ENCODE measurements around the gene MTIF3.

DNA sequence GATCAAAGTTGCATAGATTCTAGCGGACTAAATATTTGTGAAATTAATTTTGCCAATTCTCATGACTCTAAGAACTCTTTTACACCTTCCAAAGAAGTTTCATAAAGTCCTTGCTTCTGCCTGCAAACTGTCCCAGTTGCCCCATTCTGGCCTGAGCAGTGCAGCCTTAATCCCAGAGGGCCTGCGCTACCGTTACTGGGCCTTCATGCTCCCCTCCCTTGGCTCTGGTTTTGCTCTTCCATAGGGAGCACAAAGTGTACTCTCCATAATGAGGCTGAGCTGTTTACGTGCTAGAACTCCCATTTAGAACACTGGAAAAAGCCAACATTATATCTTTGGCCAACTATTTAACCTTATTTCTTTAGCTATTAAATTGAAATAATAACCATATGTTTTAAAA, 2.1 kb downstream of the MTIF3 start:
- TF ChIP-seq EZH2 (IDR thresholded peaks at IDR 0.05; ENCODE audit: borderline replicate concordance, insufficient read depth, low read length, poor library complexity, severe bottlenecking) (no peak), CTCF (IDR thresholded peaks at IDR 0.05; ENCODE audit: poor library complexity, severe bottlenecking) (no peak), SMC3 (conservative IDR thresholded peaks at IDR 0.05; ENCODE audit: poor library complexity) (no peak), TAF1 (IDR thresholded peaks at IDR 0.05; ENCODE audit: low read depth) (no peak), MXI1 (conservative IDR thresholded peaks at IDR 0.05; ENCODE audit: poor library complexity, severe bottlenecking) (no peak), POLR2AphosphoS5 (IDR thresholded peaks at IDR 0.05) (no peak)
- TF ChIP-seq, protein P1, sequence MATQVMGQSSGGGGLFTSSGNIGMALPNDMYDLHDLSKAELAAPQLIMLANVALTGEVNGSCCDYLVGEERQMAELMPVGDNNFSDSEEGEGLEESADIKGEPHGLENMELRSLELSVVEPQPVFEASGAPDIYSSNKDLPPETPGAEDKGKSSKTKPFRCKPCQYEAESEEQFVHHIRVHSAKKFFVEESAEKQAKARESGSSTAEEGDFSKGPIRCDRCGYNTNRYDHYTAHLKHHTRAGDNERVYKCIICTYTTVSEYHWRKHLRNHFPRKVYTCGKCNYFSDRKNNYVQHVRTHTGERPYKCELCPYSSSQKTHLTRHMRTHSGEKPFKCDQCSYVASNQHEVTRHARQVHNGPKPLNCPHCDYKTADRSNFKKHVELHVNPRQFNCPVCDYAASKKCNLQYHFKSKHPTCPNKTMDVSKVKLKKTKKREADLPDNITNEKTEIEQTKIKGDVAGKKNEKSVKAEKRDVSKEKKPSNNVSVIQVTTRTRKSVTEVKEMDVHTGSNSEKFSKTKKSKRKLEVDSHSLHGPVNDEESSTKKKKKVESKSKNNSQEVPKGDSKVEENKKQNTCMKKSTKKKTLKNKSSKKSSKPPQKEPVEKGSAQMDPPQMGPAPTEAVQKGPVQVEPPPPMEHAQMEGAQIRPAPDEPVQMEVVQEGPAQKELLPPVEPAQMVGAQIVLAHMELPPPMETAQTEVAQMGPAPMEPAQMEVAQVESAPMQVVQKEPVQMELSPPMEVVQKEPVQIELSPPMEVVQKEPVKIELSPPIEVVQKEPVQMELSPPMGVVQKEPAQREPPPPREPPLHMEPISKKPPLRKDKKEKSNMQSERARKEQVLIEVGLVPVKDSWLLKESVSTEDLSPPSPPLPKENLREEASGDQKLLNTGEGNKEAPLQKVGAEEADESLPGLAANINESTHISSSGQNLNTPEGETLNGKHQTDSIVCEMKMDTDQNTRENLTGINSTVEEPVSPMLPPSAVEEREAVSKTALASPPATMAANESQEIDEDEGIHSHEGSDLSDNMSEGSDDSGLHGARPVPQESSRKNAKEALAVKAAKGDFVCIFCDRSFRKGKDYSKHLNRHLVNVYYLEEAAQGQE (IDR thresholded peaks at IDR 0.05; ENCODE audit: borderline replicate concordance) = no peak

Measured in neural cell (in vitro differentiated cells).